HG02840 (cell line): ENCODE results near the gene MACROD2.
"Not testable (repeated sequence)": the region's sequence is repeated elsewhere in the genome, so short reads cannot be mapped to it uniquely, and the experiment has no call there.

Experiments used
- ATAC-seq: cut with Tn5 transposase; IDR thresholded peaks from one replicate; pipeline ENCODE4 v1.9.1; 2021; ENCODE audit warnings: mild to moderate bottlenecking, moderate library complexity, moderate number of reproducible peaks; ENCODE audit not compliant: unreplicated experiment, low FRiP score

The MACROD2 gene

DNA sequence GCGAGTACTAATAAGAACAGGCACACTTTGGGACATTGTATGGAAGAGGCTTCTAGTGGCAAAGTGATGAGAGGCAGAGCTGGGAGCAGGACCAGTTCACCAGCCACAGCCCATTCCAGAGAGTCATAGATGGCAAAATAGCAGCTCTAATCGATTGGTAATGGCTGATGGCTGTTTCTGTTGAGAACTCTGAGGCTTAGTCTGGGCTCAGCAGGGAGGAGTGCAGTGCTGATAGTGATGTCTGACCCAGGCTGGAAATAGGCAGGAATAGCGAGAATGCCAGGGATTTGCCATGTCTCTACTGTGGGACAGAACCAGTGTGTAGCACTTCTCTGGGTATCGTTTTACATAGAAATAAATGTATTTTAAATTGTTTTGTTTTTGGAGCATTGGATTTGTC, 962.1 kb downstream of the MACROD2 start:
- ATAC-seq = no peak

DNA sequence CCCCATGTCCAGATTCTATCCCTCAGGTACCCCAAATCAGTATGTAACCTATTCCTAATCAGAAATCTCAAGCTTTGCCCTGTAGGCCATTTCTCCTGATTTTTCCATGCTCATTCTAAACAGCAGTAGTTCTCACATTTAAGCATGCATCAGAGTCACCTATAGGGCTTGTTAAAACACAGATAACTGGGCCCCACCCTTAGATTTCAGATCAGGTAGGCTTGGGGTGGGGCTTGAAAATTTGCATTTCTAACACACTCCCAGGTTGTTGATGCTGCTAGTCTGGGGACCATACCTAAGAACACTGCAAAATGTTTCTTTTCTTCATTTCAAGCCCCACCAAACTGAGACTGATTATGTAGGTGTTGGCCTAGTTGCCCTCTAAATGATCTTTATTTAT, 963.3 kb downstream of the MACROD2 start:
- ATAC-seq = no peak

DNA sequence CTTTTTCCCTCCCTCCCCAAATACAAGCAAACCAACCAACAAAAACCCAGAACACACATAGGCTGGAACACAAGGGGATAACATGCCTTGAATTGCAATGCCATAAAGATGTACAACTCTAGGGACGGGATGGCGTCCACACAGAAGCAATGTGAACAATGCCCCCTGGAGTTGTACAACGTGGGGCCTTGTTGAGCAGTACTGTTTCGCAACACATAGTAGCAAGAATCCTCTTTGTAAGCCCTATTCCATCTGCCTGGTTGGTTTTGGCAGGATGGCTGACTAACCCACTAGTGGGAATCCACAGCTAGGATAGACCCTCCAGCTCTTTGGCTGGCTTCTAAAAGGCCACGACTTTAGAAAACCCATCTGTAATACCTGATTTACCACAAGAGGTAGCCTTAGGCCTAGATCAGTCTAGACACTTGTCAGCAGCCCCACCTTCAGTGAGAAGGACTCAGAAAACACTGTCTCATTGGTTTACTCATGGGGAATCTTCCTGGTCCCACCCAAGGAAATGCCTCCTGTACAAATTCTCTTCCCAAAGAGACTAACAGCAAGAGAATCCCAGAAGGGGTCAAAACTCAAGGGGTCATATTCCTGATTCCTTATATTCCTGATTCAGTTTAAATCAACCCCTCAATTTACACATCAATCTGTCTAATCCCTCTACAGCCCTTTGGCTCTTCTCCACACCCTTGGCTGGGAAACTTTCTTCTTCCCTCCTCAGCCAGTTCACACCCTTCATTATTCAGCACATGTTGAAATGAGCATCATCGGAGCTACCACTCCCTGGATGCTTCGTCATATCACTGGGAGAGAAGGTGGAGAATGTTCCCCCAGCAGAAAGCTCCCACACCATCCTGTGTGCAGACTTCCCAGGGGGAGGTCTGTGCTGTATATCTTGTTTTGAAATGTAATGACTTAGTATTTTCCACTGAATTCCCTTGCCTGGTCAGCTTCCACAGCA, 964.5 kb downstream of the MACROD2 start:
- ATAC-seq = no peak

DNA sequence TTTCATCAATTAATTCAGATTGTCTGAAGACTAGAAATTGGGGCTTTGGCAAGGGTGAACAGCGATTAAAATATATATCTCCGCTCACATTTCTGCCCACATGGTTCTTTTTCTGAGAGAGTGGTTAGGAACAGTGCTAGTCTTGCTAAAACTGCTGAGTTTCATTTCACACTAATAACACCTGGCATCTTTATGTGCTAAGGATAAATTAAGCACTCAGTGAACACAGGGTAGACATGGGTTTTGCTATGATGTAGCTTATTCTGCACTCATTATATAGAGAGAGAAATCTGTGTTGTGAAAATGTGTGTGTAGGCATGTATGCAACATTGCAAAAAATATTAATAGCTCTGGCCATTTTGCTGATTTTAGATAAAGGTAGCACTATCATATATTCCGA, 965.5 kb downstream of the MACROD2 start:
- no peak for ATAC-seq

DNA sequence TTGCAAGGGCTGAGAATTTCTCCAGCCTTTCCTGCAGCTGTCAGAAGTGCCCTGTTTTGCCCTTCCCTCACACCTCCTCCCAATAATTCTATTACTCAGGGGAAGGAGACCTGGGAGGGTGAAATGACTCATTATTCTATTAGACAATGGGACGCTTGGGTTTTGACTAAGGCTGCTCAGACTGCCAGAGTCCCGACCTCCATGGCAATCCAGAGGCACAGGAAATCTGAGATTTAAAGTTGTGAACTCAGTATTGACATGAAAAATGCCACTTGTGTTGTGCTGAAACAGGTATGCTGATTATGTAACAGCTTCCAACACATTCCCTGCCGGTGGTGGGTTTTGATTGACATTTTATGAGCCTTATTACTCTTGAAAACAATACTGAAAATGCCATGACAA, 967.9 kb downstream of the MACROD2 start:
- no peak for ATAC-seq

DNA sequence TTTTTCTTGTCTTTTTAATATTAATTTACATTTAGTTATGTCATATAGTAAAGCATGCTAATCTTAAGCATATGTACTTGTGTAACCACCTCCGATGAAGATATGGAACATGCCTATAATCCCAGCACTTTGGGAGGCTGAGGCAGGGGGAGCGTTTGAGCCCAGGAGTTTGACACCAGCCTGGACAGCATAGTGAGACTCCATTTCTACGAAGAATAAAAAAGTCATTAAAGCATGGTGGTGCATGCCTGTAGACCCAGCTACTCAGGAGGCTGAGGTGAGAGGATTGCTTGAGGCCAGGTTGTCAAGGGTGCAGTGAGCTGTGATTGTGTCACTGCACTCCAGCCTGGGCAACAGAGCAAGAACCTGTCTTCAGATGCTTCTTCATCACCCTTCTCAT, 970.9 kb downstream of the MACROD2 start:
- no peak for ATAC-seq

DNA sequence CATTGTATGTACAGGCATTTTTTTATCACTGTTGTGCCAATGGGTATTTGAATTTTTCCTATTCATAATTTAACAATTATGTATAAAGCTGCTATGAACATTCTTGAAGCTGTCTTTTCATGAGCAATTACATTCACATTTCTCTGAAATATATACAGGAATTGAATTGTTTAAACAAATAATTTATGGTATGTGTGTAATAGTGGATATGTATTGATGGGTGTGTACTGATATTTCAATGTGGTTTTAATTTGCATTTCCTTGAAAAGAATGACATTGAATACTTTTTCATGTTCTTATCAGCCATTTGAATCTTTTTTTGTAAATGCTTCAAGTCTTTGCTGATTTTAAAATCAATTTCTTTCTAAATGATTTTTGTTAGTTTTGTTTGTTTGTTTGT, 971.5 kb downstream of the MACROD2 start:
- no peak for ATAC-seq

DNA sequence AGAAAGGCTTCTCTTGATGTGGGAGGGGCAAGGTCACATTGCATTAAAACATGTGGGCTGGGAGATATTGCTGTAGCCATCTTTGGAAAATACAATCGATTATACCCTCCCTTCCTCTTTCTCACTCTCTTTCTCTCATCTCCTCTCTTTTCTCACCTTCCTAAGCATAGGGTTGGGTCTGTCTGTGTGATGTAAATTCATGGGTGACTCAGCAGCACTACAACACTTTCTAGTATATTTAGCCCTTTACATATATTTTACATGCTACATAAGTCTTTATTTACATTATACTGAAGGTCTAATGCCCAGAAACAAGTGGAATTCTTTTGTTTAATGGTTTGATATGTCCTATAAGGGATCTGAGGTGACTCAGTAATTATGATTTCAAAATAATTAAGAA, 976.9 kb downstream of the MACROD2 start:
- ATAC-seq = no peak

DNA sequence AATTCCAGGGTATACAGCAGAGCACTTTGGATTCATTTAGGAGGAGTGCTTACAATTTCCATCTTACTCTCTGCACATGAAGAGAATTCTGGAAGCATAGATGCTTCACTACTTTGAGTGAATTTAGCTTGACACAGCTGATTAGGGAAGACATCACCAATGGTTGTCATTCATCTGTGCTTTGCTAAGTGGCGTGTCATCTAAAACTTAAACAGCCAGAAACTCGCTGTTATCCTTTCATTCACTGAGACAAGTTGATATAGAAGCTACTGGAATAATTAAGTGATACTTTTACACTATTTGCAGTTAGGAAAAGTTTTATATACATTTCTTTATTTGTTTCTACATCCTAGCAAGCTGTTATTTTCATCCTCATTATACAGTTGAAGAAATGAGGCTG, 977.4 kb downstream of the MACROD2 start:
- ATAC-seq = no peak

DNA sequence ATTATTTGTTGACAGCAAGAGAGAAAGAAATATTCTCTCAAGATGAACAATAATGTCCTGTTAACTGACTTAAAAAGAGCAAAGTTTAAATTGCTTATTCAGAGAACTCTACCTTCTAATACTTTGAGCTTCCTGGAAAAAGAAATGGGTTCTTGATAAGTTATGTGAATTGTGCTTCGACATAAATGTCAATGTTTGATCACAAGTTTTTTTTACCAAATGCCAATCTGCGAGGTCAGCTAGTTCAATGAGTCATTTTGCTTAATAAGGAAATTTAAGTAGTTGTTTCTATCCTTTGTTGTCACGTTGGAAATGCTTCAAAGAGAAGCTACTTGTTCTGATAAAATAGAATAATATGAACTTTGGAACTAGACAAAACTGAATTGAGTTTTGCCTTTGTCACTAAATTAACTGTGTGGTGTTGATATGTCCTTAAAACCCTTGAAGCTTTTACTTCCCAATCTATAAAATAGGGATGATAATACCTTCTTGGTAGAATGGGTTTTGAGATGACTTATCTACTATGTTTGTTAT, 984.2 kb downstream of the MACROD2 start:
- ATAC-seq = no peak

DNA sequence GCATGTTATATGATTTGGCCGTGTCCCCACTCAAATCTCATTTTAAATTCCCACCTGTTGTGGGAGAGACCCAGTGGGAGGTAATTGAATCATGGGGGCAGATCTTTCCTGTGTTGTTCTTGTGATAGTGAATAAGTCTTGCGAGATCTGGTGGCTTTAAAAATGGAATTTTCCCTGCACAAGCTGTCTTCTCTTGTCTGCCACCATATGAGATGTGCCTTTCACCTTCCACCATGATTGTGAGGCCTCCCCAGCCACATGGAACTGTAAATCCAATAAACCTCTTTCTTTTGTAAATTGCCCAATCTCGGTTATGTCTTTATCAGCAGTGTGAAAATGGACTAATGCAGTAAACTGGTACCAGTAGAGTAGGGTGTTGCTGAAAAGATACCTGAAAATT, 986.2 kb downstream of the MACROD2 start:
- ATAC-seq = not testable (repeated sequence)

DNA sequence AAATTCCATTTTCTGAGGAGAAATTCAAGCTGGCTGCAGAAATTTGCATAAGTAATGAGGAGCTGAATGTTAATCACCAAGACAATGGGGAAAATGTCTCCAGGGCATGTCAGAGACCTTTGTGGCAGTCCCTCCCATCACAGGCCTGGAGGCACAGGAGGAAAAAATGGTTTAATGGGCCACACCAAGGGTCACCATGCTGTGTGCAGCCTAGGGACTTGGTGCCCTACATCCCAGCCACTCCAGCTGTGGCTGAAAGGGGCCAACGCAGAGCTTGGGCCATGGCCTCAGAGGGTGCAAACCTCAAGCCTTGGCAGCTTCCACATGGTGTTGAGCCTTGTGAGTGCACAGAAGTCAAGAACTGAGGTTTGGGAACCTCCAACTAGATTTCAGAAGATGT, 987.0 kb downstream of the MACROD2 start:
- ATAC-seq = not testable (repeated sequence)

DNA sequence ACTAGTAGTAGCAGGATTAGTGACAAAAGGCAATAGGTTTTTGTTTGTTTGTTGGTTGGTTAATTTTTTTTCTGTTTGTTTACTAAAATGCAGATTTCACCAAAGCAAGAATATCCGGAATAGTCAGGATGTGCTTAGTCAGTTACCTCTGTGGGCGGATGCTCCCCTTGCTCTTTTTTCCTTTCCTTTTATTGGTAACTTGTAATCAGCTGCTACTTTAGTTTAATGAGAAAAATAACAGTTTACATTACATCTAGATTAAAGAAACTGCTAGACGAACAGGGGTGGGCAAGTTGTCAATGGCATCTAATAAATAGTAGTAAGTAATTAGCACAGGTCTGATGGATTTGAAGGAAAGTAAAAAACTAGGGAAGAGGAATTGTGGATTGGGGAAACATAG, 989.0 kb downstream of the MACROD2 start:
- no peak for ATAC-seq

DNA sequence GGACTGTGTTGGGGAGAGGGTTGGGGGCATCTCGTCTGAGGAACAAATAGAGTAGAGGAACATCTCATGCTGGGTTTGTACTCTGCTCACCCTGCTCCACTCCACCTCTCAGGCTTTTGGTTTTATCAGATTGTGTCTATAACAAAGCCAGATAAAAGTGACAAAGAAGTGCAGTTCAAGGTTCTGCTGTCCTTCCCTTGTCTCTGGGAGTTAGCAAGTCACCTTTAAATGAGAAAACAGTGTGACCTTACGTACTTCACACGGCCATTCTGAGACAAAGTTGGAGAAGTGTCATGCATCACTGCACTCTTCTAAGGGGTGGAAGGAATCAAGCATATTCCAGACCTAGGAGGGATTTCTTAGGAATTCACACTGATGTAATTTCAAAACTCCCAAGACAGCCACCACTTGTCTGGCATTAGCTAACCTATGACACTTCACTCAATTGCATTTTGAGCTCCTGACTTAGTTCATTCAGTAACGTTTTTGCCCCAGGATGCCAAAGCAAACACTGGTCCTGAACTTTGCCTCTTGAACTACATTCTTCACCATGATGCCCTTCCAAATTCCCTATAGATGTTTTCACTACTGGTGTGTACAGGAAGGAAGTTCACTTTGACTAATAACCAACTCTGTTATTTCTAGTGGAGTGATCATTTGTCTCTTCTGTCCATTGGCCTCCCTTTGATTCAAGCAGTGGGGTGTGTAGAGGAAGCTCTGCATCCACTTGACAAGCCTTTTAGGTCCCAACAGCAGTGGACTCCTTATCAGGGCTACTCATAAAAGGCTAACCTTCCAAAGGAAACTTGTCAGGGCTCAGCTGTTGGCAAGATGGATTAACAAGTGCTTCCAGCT, 989.7 kb downstream of the MACROD2 start:
- ATAC-seq = no peak

DNA sequence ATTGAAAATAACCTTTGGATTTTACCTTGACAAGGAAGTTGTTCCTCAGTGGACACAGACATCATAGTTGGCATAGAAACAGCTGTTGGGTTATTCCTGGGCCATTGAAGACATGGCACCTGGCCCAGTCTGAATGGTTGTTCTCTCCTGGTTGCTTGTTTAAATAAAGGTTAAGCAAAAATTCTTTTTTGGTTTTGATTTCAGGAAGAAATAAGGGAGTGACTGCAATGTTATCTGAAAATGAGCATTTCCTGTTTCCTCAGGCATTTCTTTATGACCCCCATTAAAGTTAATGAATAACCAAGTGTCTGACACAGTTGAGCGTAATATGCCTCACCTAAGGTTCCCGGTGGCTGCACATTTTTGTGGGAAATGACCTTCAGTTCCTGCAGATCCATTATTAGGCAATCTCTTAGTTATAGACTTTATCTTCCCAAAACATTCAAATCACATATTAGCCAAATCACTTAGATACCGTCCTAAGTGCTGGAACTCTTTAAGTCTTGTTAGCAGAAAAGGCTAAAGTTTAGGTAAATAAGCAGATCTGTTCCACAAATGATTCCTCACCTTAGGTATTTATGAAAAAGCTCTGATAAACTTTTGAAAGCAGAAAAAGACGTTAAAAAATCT, 990.8 kb downstream of the MACROD2 start:
- ATAC-seq = no peak

DNA sequence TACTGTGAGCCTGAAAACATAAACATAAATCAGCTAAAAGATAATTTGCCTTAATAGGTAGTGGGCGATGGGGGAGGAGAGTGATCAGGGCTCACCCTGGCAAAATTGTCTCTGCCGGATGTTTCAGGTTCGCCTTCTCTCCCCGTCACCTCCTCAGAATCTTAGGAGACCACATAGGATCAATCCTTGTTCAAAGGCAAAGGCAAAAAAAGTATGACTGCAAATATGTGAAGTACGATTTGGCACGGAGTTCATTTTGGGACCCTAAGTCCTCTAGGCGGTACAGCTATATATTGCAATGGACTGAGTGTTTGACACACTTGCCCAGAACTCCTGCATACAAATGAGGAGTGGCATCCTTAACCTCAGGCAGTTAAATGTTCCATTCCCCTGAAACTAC, 991.3 kb downstream of the MACROD2 start:
- no peak for ATAC-seq

DNA sequence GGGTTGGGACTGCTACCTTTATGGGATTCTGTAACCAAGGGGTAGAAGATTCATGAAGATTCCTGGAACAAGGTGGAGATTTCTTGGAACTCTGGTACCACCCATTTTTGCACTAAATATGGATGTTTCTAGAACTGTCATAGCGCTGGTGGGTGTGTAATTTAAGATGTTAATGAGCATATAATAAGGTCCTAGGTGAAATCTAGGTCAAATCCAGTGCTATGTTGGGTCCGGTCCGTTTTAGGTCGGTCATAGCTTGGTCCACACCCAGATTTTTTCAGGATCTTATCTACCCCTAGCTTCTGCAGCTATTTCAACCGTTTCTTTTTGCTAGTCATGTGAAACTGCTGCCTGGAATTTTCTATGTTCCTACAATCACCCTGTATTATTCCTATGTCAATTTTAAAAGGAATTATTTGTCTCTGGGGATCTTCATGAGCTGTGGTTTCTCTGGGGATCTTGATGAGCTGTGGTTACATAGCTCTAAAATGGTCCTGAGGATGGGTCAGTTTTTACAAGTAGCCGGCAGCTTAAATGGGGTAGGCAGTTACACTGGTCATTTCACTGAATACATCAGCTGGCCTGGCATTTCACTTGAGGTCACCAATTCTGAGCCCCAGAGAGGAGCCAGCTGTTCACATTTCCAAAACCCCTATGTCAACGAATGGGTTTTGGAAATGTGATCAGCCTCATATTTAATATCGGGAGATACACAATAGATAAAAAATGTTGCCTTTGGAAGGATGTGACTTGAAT, 994.4 kb downstream of the MACROD2 start:
- no peak for ATAC-seq

DNA sequence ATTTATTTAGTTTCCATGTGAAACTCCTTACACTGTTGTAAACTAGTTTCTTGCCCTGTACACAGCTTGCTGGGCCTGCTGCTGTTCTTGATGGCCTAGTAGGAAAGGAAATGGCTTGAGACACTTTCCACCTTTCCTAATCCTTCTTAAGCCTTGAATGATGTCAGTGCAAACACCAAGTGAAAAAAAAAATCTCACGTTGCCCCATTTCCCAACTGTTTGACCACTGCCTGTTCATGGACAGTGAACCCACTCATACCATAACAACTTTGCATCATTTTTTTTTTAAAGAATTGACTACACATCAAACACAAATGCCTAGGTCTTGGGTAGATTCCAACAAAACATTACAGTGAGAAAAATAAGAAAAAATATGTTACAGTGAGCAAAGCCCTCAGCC, 995.7 kb downstream of the MACROD2 start:
- no peak for ATAC-seq

DNA sequence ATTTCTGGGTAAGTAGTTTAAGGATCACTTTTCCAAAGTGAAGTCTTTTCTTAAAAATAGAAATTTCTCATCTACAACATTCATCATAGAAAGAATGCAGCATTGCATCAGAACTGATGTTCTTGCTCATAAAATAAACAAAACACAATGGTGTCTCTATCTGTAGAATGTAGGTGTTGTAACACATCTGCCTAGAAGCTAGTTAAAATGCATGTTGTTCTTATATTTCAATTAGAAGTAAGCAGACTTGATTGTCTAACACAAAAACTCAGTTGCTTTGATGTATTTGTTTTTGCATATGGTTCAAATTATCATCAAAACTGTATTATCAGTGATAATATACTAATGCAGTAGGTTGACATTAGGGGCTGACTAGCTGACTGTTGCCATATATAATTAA, 996.8 kb downstream of the MACROD2 start:
- ATAC-seq = no peak

DNA sequence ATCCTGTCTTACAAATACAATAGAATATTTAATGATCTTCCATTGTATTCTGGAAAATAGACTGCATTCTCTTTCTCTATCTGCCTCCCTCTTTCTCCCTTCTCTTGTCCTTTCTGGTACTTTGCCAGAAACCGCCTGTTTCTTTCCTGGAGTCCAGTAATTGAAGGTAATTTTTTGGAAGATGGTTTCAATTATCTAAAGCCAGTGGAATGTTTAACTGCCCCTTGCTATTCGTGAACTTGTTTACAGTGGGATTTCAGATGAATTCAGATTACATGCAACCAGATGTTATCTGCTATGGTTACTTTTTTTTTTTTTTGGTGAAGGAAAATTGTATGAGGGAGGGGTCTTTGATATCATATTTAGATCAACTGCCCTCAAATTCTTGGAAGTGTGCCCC, 997.6 kb downstream of the MACROD2 start:
- ATAC-seq = no peak
